Measurements from ENCODE around the gene PCCA. TPM values are rescaled to one million over a fixed set of nuclear protein-coding genes. Genes with fewer than 3 reads are reported as not detected.

The PCCA gene
- total and polyA plus RNA-seq, 8 donors = 31.4 to 140 (median 77.0) TPM

GRCh38 chr13:100440751-100441425, 352.0 kb downstream of the PCCA start:
- no peaks in the 10 kb centered on the region for H3K9me3 ChIP-seq
- TF ChIP-seq POLR2AphosphoS5 (IDR thresholded peaks at IDR 0.05) = no peak
- TF ChIP-seq POLR2A (IDR thresholded peaks at IDR 0.05) = no peak
- TF ChIP-seq CTCF (IDR thresholded peaks at IDR 0.05) = no peak
- no peak for TF ChIP-seq EP300 (IDR thresholded peaks at IDR 0.05)
- H3K4me3 ChIP-seq = no peak overlapping the region
- 24 to 39% (median 26%) methylated on average over 4 of the region's 4 CpGs for WGBS, 5 donors
- no peak overlapping the region for H3K27ac ChIP-seq
- intact Hi-C loops (cut with DNase I; ENCODE audit: low total_unique reads) = no loop called here
- no peaks in the 10 kb centered on the region for H3K27me3 ChIP-seq
- H3K36me3 ChIP-seq = peaks cover 0 to 7% (median 5%) of the 10 kb centered on the region in 4 donors
- no peak for DNase-seq
- H3K4me1 ChIP-seq = peaks cover 0 to 20% (median 8%) of the 10 kb centered on the region in 4 donors

GRCh38 chr13:100442095-100442832, 353.4 kb downstream of the PCCA start:
- Histone ChIP-seq H3K4me1 (peaks cover 0 to 20% (median 8%) of the 10 kb centered on the region in 4 donors), H3K4me3 (no peak overlapping the region), H3K27me3 (no peaks in the 10 kb centered on the region), H3K9me3 (no peaks in the 10 kb centered on the region), H3K27ac (no peak overlapping the region), H3K36me3 (peaks cover 0 to 13% (median 13%) of the 10 kb centered on the region in 4 donors)
- no peak for TF ChIP-seq EP300 (IDR thresholded peaks at IDR 0.05)
- TF ChIP-seq CTCF (IDR thresholded peaks at IDR 0.05) = no peak
- TF ChIP-seq POLR2AphosphoS5 (IDR thresholded peaks at IDR 0.05) = no peak
- no peak for TF ChIP-seq POLR2A (IDR thresholded peaks at IDR 0.05)
- intact Hi-C loops (cut with DNase I; ENCODE audit: low total_unique reads) = no loop called here
- DNase-seq = no peak
- 95 to 96% (median 95%) methylated on average over 9 of the region's 9 CpGs for WGBS, 5 donors

- Histone ChIP-seq H3K27me3 (no peaks in the 10 kb centered on the region), H3K9me3 (no peaks in the 10 kb centered on the region), H3K4me1 (peaks cover 0 to 20% (median 8%) of the 10 kb centered on the region in 4 donors), H3K4me3 (no peak overlapping the region), H3K27ac (no peak overlapping the region), H3K36me3 (peaks cover 0 to 12% (median 10%) of the 10 kb centered on the region in 4 donors)
- 91 to 95% (median 92%) methylated on average over 7 of the region's 7 CpGs for WGBS, 5 donors
- intact Hi-C loops (cut with DNase I; ENCODE audit: low total_unique reads) = no loop called here
- no peak for DNase-seq
- TF ChIP-seq CTCF (IDR thresholded peaks at IDR 0.05) = no peak
- TF ChIP-seq POLR2A (IDR thresholded peaks at IDR 0.05) = no peak
- TF ChIP-seq EP300 (IDR thresholded peaks at IDR 0.05) = no peak
Observed at GRCh38 chr13:100443278-100443997, 354.5 kb downstream of the PCCA start.

- Histone ChIP-seq H3K27ac (no peak overlapping the region), H3K9me3 (no peaks in the 10 kb centered on the region), H3K4me1 (peaks cover 0 to 20% (median 8%) of the 10 kb centered on the region in 4 donors), H3K36me3 (peaks cover 0 to 12% (median 9%) of the 10 kb centered on the region in 4 donors), H3K4me3 (no peak overlapping the region), H3K27me3 (no peaks in the 10 kb centered on the region)
- intact Hi-C loops (cut with DNase I; ENCODE audit: low total_unique reads) = no loop called here
- TF ChIP-seq EP300 (IDR thresholded peaks at IDR 0.05) (no peak), POLR2A (IDR thresholded peaks at IDR 0.05) (no peak), CTCF (IDR thresholded peaks at IDR 0.05) (no peak), POLR2AphosphoS5 (IDR thresholded peaks at IDR 0.05) (no peak)
- DNase-seq = no peak
- WGBS, 5 donors = 95 to 98% (median 98%) methylated on average over 4 of the region's 4 CpGs
Observed at GRCh38 chr13:100443998-100444328, 355.1 kb downstream of the PCCA start.
